Measurements from ENCODE around the gene ILK. TPM values are rescaled to one million over a fixed set of nuclear protein-coding genes. Genes with fewer than 3 reads are reported as not detected.

ILK gene
- total and polyA plus RNA-seq, 2 of the 13 experiments (the other 11 are each of a cell fraction or from before 2014, with no cell fraction given) = 70.3 to 108 TPM

DNA sequence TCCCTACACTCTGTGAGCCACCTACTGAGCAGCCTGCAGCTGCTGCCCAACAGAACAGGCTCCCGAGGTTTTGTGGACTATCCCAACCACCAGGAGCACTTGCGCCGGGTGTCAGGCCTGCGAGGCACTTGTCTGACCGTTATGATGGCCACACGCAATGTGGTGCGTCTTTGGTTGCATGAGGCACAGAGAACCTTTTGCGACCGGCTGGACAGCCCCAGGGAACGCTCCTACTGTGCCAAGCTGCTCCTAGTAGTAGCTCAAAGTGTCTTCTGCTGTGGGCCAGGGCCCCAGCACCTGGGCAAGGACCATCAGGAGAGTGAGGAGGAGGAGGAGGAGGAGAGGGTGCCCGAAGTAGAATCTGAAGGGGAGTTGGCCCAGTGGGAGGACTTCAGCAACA is 46.5 kb upstream of the ILK start:
- Histone ChIP-seq H4K20me1 (ENCODE audit: insufficient read depth, low read length) (no peaks in the 10 kb centered on the region), H3K27ac (ENCODE audit: extremely low read length, insufficient read depth, low read length) (no peak overlapping the region), H3K4me3 (replicated peaks in 1 of 3; ENCODE audit: insufficient read depth in 1 of 3, low read depth in 2 of 3, low read length in 3 of 3) (no peak overlapping the region), H3K4me1 (ENCODE audit: insufficient read depth, low read length) (no peaks in the 10 kb centered on the region), H2AFZ (ENCODE audit: low read length) (no peak overlapping the region), H3K9me3 (ENCODE audit: low read length) (no peaks in the 10 kb centered on the region), H3K79me2 (ENCODE audit: insufficient read depth, low read length) (no peaks in the 10 kb centered on the region), H3K9ac (ENCODE audit: insufficient read depth, low read depth, low read length) (no peak overlapping the region), H3K4me2 (ENCODE audit: low read depth, low read length) (no peak overlapping the region), H3K27me3 (ENCODE audit: control insufficient read depth in 1 of 2, insufficient read depth in 2 of 2, low read length in 2 of 2) (no peaks in the 10 kb centered on the region), H3K36me3 (replicated peaks in 1 of 2; ENCODE audit: control insufficient read depth in 1 of 2, insufficient read depth in 2 of 2, low read length in 2 of 2) (no peaks in the 10 kb centered on the region)
- in situ Hi-C loops (cut with HindIII; ENCODE audit: extremely low pct_ligation_motif_present, low pct_unique_long_range_greater_than_20kb) = no loop called here
- ATAC-seq (peak; percentile 30; the same call in 2 of the 3 replicates), FAIRE-seq (no peak), DNase-seq (ENCODE audit: low spot score) (no peak)
- intact Hi-C loops (cut with micrococcal nuclease; ENCODE audit: unreplicated experiment) = no loop called here
- ChIA-PET CTCF (ENCODE audit: low intra/inter-chr PET ratio, low total read pairs) (no interaction called here), POLR2A (no interaction called here)
- TF ChIP-seq ZNF329 (CRISPR knock-in tag; IDR thresholded peaks at IDR 0.05; ENCODE audit: low read depth) (no peak), ZFP91 (CRISPR knock-in tag; IDR thresholded peaks at IDR 0.05; ENCODE audit: borderline replicate concordance) (no peak), EP300 (IDR thresholded peaks at IDR 0.05; ENCODE audit: low read depth in 2 of 2, low read length in 2 of 2) (no peak), EP300 (CRISPR knock-in tag; IDR thresholded peaks at IDR 0.05; ENCODE audit: borderline replicate concordance) (no peak), USF2 (IDR thresholded peaks at IDR 0.05; ENCODE audit: low read depth, low read length) (no peak), USF2 (CRISPR knock-in tag; IDR thresholded peaks at IDR 0.05; ENCODE audit: borderline replicate concordance) (no peak), ZFAT (CRISPR knock-in tag; conservative IDR thresholded peaks at IDR 0.05) (no peak), HIVEP1 (CRISPR knock-in tag; IDR thresholded peaks at IDR 0.05) (no peak), ZNF580 (CRISPR knock-in tag; IDR thresholded peaks at IDR 0.05; ENCODE audit: borderline replicate concordance, low read depth) (no peak), ZC3H4 (CRISPR knock-in tag; IDR thresholded peaks at IDR 0.05; ENCODE audit: borderline replicate concordance) (no peak), PTBP1 (IDR thresholded peaks at IDR 0.05; ENCODE audit: low read depth, low read length, poor library complexity, severe bottlenecking) (no peak), MEIS2 (CRISPR knock-in tag; IDR thresholded peaks at IDR 0.05) (no peak), JDP2 (CRISPR knock-in tag; IDR thresholded peaks at IDR 0.05; ENCODE audit: borderline replicate concordance) (no peak), ZNF225 (CRISPR knock-in tag; IDR thresholded peaks at IDR 0.05) (no peak), ELF1 (CRISPR knock-in tag; IDR thresholded peaks at IDR 0.05) (no peak), ZNF224 (CRISPR knock-in tag; IDR thresholded peaks at IDR 0.05) (no peak), ZNF75D (CRISPR knock-in tag; IDR thresholded peaks at IDR 0.05; ENCODE audit: borderline replicate concordance) (no peak), MLX (CRISPR knock-in tag; IDR thresholded peaks at IDR 0.05) (no peak), HNRNPLL (IDR thresholded peaks at IDR 0.05; ENCODE audit: low read depth, low read length, poor library complexity, severe bottlenecking) (no peak), SOX13 (IDR thresholded peaks at IDR 0.05) (no peak), SOX13 (CRISPR knock-in tag; conservative IDR thresholded peaks at IDR 0.05 in 1 of 2, IDR thresholded peaks at IDR 0.05 in 1 of 2) (no peak), ZNF605 (CRISPR knock-in tag; IDR thresholded peaks at IDR 0.05) (no peak), SIX4 (CRISPR knock-in tag; IDR thresholded peaks at IDR 0.05) (no peak)
- no TSS peak for BruUV-seq (replicated peaks)
- WGBS (ENCODE audit: low lambda C conversion rate) = 75% methylated on average over 5 of the region's 11 CpGs
